Stimulated activated naive CD8-positive, alpha-beta T cell treated with anti-CD3 and anti-CD28 coated beads, Interleukin-15, Interleukin-2, amounts not matched to agents 100 ng/mL and 50 ng/mL, for 24 hours (primary cell): ENCODE data around the gene TRIM71.
"Not testable (repeated sequence)": the region's sequence is repeated elsewhere in the genome, so short reads cannot be mapped to it uniquely, and the experiment has no call there.

Experiments used
- H3K27ac Mint-ChIP-seq: one replicate; pipeline ENCODE4 v1.8.0; 2021; ENCODE audit warnings: mild to moderate bottlenecking, mixed read lengths
- H3K27me3 Mint-ChIP-seq: one replicate; pipeline ENCODE4 v1.8.0; 2021; ENCODE audit warnings: mixed read lengths
- H3K36me3 Mint-ChIP-seq: one replicate; pipeline ENCODE4 v1.8.0; 2021; ENCODE audit warnings: low read depth, mixed read lengths
- H3K4me1 Mint-ChIP-seq: one replicate; pipeline ENCODE4 v1.8.0; 2021; ENCODE audit warnings: low read depth, mixed read lengths
- H3K4me3 Mint-ChIP-seq: one replicate; pipeline ENCODE4 v1.8.0; 2021; ENCODE audit warnings: mild to moderate bottlenecking, mixed read lengths
- H3K9me3 Mint-ChIP-seq: one replicate; pipeline ENCODE4 v1.8.0; 2021; ENCODE audit warnings: mixed read lengths

TRIM71 gene

DNA sequence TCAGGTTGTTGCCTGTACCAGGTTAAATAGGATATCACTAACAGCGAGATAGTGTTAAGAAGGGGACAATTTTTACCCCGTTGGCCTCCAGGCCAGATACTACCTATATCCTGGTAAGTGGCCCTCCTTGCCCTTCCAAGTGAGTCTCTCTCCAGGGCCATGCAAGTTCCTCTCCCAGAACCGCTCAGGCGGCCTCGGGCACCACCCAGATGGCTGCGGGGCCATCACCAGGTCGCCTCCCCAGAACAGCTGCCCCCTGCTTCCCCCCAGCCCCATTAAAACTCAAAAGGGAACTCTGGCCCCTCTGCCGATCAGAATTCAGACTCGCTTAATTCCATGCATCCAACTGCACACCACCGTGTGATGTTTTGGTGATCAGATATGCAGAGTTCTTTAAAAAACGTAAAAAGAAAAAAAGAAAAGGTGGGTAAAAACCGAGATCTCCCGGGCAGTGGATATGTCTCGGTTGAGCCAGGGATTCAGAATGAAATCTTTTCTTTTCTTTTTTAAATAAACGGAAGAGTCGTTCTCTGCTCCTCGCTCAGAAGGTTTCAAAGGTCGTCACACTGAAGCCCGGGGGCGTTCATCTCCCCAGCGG is 1.9 kb upstream of the TRIM71 start:
- no peaks in the 10 kb centered on the region for H3K36me3 Mint-ChIP-seq
- H3K4me1 Mint-ChIP-seq: peaks cover 24% of the 10 kb centered on the region
- H3K4me3 Mint-ChIP-seq: peak overlapping the region; percentile 0
- no peak overlapping the region for H3K27ac Mint-ChIP-seq
- H3K27me3 Mint-ChIP-seq: peaks cover 72% of the 10 kb centered on the region
- no peaks in the 10 kb centered on the region for H3K9me3 Mint-ChIP-seq

DNA sequence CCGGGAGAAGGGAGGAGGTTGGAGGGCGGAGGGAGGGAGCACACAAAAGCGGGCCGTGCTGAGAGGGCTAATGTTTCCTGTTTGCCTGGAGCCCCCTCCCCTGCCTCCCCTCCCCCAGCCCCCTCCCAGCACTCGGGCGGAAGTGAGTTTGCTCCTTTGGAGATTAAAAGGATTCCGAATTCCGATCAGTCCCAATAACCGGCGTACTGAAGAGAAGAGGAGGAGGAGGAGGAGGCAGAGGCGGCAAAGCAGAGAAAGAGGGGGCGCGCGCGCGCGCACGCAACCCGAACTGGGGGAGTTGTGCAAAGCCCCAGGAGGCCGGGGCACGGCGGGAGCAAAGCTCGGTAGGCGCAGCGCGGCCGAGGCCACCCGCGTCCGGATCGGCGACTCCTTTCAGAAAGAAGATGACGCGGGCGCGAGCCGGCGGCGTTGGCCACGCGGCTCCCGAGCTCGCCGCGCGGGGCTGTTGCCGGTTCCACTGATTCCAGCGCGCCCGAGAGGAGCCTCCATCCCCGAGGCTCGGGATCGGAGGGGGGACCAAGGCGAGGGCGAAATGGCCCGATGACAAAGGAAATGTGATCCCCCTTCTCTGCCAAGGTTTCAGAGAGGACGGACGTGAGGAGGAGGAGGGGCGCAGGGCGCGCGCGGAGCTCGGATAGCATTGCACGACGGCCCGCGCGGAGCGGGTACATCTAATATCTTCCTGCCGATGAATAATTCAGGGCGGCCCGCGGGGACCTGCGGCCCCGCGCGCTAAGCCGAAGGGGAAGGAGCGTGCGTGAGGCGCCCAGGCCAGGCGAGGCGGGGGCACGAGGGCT is 1.1 kb upstream of the TRIM71 start:
- peak overlapping the region; percentile 63 for H3K4me3 Mint-ChIP-seq
- peaks cover 73% of the 10 kb centered on the region for H3K27me3 Mint-ChIP-seq
- no peaks in the 10 kb centered on the region for H3K9me3 Mint-ChIP-seq
- H3K36me3 Mint-ChIP-seq: no peaks in the 10 kb centered on the region
- no peak overlapping the region for H3K27ac Mint-ChIP-seq
- peaks cover 24% of the 10 kb centered on the region for H3K4me1 Mint-ChIP-seq

- Mint-ChIP-seq H3K27ac (no peak overlapping the region), H3K4me1 (peaks cover 24% of the 10 kb centered on the region), H3K4me3 (peak overlapping the region; percentile 70), H3K27me3 (peaks cover 71% of the 10 kb centered on the region), H3K36me3 (no peaks in the 10 kb centered on the region), H3K9me3 (no peaks in the 10 kb centered on the region)
These were observed 590 bp upstream of the TRIM71 start for GRCh38 chr3:32817257-32817557.

DNA sequence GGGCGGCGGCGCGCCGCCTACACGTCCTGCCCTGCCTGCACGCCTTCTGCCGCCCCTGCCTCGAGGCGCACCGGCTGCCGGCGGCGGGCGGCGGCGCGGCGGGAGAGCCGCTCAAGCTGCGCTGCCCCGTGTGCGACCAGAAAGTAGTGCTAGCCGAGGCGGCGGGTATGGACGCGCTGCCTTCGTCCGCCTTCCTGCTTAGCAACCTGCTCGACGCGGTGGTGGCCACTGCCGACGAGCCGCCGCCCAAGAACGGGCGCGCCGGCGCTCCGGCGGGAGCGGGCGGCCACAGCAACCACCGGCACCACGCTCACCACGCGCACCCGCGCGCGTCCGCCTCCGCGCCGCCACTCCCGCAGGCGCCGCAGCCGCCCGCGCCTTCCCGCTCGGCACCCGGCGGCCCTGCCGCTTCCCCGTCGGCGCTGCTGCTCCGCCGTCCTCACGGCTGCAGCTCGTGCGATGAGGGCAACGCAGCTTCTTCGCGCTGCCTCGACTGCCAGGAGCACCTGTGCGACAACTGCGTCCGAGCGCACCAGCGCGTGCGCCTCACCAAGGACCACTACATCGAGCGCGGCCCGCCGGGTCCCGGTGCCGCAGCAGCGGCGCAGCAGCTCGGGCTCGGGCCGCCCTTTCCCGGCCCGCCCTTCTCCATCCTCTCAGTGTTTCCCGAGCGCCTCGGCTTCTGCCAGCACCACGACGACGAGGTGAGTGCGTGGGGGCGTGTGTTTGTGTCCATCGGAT is 602 bp downstream of the TRIM71 start:
- Mint-ChIP-seq H3K27me3 (peaks cover 70% of the 10 kb centered on the region), H3K9me3 (no peaks in the 10 kb centered on the region), H3K4me1 (peaks cover 24% of the 10 kb centered on the region), H3K36me3 (no peaks in the 10 kb centered on the region), H3K27ac (peak overlapping the region; percentile 45), H3K4me3 (peak overlapping the region; percentile 62)

- Mint-ChIP-seq H3K4me3 (peak overlapping the region; percentile 62), H3K9me3 (no peaks in the 10 kb centered on the region), H3K27me3 (peaks cover 69% of the 10 kb centered on the region), H3K4me1 (peaks cover 24% of the 10 kb centered on the region), H3K36me3 (no peaks in the 10 kb centered on the region), H3K27ac (peak overlapping the region; percentile 45)
These were observed 1.2 kb downstream of the TRIM71 start for GRCh38 chr3:32818970-32819511.

GRCh38 chr3:32819551-32820348 is 2.0 kb downstream of the TRIM71 start:
- H3K4me1 Mint-ChIP-seq: peaks cover 21% of the 10 kb centered on the region
- no peaks in the 10 kb centered on the region for H3K9me3 Mint-ChIP-seq
- peaks cover 62% of the 10 kb centered on the region for H3K27me3 Mint-ChIP-seq
- no peak overlapping the region for H3K27ac Mint-ChIP-seq
- H3K4me3 Mint-ChIP-seq: no peak overlapping the region
- H3K36me3 Mint-ChIP-seq: no peaks in the 10 kb centered on the region

DNA sequence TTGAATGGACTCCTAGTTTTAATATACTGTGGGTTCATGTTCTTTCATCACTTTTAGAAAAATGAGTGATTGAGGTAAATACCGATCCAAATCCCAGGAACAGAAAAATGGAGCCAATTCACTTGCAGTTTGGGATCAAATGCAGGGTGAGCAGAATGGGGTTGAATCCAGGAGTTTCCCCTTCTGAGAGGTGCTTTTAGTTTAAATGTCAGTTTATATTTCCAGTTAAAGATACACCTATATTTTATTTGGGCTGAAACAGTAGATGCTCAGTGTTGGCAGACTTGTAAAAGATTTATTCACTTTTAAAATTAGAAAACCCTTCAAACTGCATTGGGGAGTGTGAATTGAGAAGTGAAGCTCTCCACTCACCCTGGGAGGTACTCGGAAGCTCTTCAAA is 2.6 kb downstream of the TRIM71 start:
- Mint-ChIP-seq H3K9me3 (no peaks in the 10 kb centered on the region), H3K27ac (no peak overlapping the region), H3K27me3 (peaks cover 61% of the 10 kb centered on the region), H3K36me3 (no peaks in the 10 kb centered on the region), H3K4me3 (no peak overlapping the region), H3K4me1 (peaks cover 20% of the 10 kb centered on the region)

DNA sequence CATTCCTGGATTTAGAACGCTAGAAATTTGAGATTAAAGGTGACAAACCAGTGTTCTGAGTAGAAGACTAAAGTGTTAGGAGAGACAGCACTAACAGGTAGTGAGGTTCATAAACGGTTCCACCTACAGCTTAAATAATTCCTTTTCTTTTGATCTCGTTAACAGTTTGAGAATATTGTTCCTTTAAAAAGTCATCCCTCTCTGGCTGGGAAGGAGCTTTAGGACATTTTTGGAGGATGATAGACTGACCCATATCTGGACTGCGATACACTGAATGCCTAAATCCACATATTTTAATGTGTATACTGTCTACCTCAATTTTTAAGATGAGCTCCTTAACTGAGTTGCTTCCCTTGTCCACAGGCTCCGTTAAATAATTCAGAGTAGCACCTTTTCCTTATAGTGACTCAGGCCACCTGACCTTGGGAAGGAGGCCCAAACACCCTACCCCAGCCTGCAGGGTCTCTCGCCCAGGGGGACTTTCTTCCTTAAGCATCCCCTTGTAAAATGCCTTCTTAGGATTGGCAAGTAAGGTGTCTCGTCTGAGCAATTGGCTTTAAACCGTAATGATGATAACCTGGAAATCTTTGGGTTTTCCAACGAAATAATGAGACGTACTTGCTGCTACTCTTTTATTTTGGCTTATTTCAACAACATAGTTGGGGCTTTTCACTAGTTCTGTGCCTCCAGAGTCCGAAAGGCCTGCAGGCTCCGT is 3.3 kb downstream of the TRIM71 start:
- Mint-ChIP-seq H3K4me1 (peaks cover 20% of the 10 kb centered on the region), H3K27ac (no peak overlapping the region), H3K27me3 (peaks cover 55% of the 10 kb centered on the region), H3K4me3 (no peak overlapping the region), H3K36me3 (no peaks in the 10 kb centered on the region), H3K9me3 (no peaks in the 10 kb centered on the region)

- Mint-ChIP-seq H3K9me3 (no peaks in the 10 kb centered on the region), H3K4me1 (peaks cover 16% of the 10 kb centered on the region), H3K4me3 (no peak overlapping the region), H3K27me3 (peaks cover 49% of the 10 kb centered on the region), H3K27ac (no peak overlapping the region), H3K36me3 (no peaks in the 10 kb centered on the region)
These were observed 4.0 kb downstream of the TRIM71 start for GRCh38 chr3:32821686-32822296.

GRCh38 chr3:32822609-32823498 is 5.1 kb downstream of the TRIM71 start:
- H3K27me3 Mint-ChIP-seq: peaks cover 40% of the 10 kb centered on the region

GRCh38 chr3:32823641-32824184 is 5.9 kb downstream of the TRIM71 start:
- not testable (repeated sequence) for H3K36me3 Mint-ChIP-seq, H3K4me1 Mint-ChIP-seq
- peaks cover 35% of the 10 kb centered on the region for H3K27me3 Mint-ChIP-seq

More at GRCh38 chr3:32822609-32823498, 5.1 kb downstream of the TRIM71 start:
- no peak overlapping the region for H3K27ac Mint-ChIP-seq
- no peak overlapping the region for H3K4me3 Mint-ChIP-seq
- H3K9me3 Mint-ChIP-seq: no peaks in the 10 kb centered on the region
- peaks cover 9% of the 10 kb centered on the region for H3K4me1 Mint-ChIP-seq
- H3K36me3 Mint-ChIP-seq: no peaks in the 10 kb centered on the region

DNA sequence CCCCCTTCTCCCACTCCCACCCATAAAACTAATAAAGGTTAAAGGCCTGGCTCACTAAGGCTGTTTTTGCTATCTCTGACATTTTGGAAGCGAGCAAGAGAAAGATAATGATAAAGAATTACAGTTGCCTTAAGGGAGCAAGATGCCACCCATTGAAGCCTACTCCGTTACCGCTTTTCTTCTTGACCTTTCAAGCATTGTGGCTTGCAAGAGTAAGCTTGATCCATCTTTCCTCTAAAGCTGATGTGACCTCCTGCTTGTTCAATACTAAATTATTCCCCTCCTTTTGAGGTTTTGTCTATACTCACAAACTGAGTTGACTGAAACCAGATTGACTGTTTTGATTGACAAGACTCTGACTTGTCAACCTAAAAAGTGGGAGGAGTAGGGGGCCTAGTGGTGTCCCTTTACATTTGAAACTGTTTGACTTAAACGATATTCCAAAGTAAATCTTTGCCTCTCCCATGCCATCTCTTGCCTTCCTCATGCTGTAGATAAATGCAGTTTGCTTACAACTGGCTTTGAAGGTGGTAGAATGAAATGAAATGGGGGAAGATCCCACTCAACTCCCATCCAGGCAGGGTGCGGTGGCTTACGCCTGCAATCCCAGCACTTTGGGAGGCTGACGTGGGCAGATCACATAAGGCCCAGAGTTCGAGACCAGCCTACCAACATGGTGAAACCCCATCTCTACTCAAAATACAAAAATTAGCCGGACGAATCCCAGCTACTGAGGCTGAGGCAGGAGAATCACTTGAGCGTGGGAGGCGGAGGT is 8.0 kb downstream of the TRIM71 start:
- H3K9me3 Mint-ChIP-seq: no peaks in the 10 kb centered on the region
- H3K4me3 Mint-ChIP-seq: no peak overlapping the region
- H3K27ac Mint-ChIP-seq: no peak overlapping the region
- no peaks in the 10 kb centered on the region for H3K36me3 Mint-ChIP-seq
- H3K4me1 Mint-ChIP-seq: no peaks in the 10 kb centered on the region
- H3K27me3 Mint-ChIP-seq: peaks cover 15% of the 10 kb centered on the region

More at GRCh38 chr3:32823641-32824184, 5.9 kb downstream of the TRIM71 start:
- H3K4me3 Mint-ChIP-seq, H3K9me3 Mint-ChIP-seq, H3K27ac Mint-ChIP-seq: not testable (repeated sequence)
